DMS153 (cell line): ENCODE results near the gene LAMA2.

ENCODE experiments used
- DNase-seq: peaks from one replicate; lab custom pipeline; 2025; lab: John Stamatoyannopoulos, UW

The LAMA2 gene

DNA sequence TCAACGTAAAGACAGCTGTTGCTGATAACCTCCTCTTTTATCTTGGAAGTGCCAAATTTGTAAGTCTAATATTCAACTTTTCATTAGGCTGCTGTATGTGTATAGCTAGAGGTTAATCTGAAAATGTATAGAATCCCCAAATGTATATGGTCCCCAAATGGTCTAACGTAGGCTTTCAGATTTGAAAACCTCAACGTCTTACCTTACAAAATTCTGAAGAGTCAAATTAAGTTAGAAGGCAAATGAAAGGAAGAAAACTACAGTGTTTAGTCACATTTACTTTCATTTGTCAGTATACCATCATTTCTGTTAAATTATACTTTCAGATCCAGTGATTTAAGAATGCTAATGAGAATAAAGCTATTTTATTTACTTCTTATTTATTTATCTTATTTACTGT, 570.1 kb downstream of the LAMA2 start:
- no peak for DNase-seq

DNA sequence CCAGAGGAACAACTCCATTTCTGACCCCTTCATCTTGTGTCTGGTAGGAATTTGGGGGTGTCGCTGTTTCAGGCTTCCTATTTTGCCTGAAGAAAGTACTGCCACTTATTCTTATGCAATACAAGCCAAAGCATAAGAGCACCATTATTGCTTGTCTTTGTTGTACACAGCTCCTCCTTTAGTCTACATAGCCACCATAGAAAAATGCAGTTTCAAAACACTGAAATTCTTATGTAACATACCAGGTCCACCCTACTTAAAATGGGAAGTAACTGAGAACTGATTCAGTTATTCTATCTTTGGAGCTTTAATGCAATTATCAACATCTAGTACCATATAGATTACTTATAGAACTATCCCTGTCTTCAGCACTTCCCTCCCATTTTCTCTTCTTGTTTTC, 571.5 kb downstream of the LAMA2 start:
- DNase-seq: no peak

DNA sequence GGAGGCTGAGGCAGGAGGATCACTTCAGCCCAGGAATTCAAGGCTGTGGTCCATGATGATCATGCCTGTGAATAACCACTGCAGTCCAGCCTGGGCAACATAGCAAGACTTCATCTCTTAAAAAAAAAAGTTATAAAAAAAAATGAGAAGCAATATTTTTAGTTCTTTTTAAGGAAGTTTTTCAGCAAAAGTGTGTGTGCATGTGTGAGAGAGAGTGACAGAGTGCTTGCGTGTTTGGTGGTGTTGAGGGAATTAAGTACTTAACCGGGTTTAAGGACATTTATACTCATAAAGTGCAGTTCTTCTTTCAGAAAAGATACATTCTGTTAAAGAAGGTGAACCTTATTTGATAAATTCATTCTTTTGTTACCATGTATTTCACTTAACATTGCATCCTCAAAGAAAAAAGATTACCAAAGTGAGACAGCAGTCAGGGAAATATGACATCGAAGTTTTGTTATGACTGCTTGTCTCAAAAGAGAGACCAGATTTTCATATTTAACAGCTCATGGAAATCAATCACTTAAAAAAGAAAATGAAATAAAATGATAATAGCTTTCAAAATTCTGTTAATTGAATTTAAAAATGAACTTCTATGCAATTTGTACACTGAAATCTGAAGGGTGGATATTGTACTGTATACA, 572.3 kb downstream of the LAMA2 start:
- no peak for DNase-seq

DNA sequence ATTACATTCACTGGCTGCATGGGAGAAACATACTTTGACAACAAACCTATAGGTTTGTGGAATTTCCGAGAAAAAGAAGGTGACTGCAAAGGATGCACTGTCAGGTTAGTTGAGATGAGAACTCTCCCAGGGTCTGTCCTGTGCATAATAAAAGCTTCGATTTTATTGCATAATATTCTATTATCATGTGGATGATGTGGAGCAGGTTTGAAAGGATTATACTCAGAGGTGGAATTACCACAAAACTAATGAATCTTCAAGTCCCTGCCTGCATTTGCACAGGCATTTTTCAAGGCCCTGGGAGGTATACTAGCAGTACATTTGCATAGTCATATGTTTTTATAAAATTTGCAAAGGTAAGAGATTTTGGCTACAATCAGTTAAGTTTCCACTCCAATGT, 577.3 kb downstream of the LAMA2 start:
- no peak for DNase-seq

DNA sequence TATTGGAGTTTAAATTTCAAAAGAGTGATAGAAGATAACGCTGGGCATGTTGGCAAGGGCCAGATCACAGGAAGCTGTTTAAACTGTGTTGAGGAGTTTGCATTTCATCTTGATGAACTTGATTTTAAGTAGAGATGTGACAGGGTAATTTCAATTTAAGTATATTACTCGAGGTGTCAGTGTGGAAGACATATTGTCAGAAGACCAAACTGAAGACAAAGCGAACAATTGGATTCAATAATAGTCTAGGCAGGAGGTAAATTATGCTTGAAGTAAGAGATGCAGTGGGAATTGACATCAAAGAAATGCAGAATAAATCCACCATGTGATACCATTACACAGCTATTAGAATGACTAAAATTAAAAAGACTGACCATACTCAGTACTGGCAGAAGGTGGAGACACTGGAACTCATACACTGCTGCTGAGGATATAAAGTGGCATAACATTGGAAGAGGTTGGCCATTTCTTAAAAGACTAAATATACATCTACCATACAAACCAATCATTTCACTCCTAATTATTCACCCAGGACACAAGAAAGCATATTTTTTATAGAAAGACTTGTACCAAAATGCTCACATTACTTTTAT, 586.2 kb downstream of the LAMA2 start:
- DNase-seq: no peak

DNA sequence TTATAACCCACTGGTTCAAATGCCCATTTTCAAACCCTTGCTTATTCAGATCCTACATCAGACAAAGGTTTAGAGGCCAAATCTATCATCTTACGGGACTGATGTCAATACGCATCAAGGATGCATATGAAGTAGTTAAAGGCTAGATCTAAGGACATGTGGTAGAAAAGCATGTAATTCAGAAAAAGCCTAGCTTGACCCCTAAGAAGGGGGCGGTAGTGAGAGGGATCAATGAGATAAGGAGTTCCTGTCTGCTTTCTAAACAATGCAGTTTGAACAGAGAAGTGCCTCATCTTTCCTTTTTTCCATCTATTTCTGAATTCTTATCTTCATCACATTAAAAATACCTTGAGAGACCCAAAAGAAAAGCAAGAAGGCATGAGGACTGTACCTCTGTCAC, 589.3 kb downstream of the LAMA2 start:
- DNase-seq: no peak

DNA sequence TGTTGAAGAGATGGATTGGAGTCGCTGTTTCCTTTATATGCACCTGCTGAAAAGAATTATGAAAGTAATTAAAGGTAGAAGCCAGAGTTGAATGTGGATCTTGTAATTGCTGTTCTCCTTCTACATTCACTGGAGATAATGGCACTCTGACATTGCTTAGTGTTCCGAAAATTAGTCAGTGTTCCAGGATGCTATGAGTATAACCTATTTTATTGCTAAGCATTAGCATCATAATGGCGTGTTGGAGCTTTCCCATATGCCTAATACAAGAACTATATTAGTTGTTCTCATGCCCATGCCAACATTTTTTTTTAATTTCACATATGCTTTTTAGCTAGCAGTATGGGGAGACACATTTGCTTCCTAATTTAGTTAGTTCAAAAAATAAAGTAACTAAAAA, 590.6 kb downstream of the LAMA2 start:
- DNase-seq: no peak

DNA sequence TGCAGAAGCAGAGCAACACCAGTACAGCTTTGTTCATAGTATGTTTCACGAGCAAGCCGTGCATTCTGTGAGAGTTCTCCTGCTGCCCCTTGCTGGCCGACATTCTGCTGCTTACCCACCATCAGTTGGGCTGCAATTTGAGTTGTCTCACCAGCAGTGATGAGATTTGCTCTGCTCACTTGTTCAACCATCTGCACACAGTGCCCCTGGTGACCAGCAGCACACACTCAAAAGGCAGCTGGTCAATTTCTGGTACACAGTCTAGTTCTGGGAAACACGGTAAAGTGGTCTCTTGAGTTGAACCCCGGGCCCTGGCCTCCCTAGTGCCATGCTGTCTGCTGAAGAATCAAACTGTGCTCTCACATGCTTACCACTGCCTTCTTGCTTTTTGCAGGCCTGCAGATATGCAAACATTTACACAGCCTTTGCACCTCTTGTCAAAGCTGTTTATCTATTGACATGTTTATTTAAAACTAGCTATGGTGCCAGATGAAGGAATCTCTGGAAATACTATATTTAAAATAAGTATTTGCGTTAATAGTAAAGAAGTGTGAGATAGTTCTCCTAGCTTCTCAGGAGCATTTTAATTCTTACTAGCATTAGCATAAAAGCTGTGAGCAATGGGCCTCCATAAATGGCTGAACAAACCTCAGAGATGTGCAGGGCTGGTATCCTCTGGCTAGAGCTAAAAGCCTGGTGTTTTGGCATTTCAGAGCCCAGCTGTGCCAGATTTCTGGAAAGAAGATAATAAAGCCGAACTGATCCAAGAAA, 592.7 kb downstream of the LAMA2 start:
- no peak for DNase-seq

DNA sequence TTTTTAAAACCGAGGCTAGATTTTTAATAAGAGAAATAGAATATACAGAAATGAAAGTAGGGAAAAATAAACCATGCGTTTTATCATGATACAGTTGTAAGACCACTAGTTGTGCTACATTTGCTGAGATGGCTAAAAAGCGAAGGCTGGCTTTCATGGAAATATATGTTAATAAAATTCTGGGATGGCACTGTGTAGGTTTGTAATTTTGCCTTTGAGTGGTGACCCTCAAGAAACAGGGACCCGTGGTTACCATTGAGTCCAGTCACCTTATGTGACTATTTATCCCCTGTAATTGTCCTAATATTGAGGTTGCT, 593.3 kb downstream of the LAMA2 start:
- DNase-seq: no peak

DNA sequence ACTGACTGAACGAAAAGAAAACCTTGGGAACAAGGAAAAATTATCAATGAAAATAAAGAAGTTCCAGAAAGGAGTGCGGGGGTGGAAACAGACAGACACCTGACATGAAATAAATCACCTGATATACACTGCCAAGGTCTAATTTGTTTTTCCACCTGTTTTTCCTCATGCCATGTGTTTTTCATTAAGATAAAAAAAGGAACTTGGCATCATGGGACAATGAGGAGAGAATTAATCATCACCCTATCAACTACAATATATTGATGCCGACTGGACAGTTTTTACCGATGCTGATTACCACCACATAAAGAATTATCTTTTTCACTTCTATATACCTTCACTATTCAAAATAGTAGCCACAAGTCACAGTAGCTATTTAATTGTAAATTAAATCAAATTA, 593.9 kb downstream of the LAMA2 start:
- DNase-seq: no peak

DNA sequence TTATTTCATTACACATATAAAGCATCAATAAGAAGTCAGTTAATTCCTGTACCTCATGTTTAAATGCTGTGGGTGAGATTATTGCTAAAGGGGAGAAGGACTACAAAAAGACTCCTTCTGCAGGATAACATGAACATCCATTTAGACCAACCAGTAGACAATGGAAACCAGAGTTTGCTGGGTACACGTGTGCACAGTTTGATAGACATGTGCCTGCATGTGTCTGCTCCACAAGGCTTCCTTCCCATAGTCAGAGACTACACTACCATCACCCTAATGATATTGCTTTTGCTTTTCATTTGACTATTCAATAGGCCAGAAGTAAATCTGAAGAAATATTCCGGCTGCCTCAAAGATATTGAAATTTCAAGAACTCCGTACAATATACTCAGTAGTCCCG, 595.4 kb downstream of the LAMA2 start:
- no peak for DNase-seq

DNA sequence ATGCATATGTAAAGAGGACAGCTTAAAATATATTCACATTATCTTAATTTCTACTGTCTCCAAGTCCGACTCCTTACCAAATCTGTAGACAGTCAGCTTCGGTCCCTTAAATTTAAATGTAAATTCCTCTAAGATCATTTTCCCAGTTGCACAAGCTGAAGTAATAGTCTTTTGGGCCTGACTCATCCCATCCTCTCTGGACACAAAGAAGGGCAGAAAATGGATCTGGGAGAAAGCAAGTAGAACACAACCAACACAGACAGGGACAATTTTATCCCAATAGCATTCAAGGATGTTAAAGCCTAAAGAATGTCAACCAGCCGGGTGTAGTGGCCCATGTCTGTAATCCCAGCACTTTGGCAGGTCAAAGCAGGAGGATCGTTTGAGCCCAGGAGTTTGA, 598.8 kb downstream of the LAMA2 start:
- DNase-seq: no peak

DNA sequence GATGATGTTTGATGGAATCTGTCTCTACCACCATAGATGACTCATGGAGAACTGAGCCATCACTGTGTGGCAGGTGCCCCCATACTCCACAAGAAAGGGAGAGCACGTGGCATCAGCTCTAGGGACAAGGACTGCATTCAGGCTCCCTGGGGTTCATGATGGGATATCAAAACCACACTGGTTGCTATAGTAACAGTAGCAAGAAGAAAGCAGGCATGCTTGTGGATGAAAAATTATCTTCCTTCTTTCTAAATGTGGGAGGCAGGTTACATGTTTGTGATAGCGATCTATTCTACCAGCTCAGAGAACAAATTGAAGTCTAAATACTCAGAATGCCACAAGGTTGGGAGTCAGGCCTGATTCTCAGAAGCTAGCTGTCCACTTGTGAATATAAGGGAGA, 602.8 kb downstream of the LAMA2 start:
- no peak for DNase-seq

DNA sequence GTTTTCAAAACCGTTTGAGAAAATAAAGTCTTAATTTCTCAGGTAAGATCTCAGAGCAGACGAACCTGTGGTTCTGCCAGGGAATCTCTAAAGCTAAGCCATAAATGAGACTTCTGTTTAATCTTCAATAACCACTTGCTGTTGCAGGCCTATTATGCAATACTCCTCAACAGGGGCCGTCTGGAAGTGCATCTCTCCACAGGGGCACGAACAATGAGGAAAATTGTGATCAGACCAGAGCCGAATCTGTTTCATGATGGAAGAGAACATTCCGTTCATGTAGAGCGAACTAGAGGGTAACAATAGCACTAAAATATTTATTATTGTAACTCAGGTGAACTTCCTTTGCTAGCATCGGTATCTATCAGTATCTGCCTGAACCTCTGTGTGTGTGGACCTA, 603.4 kb downstream of the LAMA2 start:
- no peak for DNase-seq

DNA sequence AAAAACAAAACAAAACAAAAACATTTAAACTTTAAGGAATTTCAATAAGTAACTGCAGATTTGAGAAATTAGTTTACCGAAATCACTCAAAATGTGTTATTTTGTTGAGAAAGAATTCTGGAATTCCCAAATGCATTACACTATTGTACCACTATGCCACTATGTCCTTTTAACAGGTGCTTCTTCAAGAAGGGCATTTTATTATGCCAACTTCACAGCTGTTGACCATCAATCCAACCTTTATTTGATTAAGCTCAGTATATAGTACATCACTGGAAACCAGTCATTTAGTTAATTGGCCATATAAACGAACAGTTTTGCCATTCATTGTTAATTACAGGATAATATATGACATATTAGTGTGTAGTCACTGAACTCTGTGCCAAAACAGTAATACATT, 605.4 kb downstream of the LAMA2 start:
- DNase-seq: no peak

DNA sequence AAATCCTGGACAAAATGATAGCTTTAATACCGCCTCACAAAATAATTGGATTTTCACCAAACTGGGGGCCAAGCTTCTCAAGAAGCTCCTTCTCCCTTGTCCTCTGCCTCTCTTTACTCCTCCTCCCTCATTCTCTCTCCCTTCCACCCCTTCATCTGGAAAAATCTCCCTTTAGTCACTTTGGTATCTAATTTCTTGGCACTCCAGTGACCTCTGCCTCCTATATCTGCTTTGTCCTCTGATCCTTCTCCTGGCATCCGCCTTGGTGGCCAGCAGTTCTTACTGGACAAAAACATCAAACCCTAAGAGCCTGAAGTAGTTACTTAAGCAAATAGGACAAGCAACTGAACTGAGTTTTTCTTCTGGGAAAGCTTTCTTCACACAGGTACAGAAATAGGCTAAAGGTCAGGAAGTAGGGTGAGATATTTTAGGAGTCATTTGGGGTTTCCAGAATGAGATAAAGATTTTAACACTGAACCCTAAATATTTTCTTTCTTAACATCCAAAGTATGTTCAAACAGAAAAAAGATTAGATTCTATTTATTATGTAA, 606.4 kb downstream of the LAMA2 start:
- DNase-seq: no peak

DNA sequence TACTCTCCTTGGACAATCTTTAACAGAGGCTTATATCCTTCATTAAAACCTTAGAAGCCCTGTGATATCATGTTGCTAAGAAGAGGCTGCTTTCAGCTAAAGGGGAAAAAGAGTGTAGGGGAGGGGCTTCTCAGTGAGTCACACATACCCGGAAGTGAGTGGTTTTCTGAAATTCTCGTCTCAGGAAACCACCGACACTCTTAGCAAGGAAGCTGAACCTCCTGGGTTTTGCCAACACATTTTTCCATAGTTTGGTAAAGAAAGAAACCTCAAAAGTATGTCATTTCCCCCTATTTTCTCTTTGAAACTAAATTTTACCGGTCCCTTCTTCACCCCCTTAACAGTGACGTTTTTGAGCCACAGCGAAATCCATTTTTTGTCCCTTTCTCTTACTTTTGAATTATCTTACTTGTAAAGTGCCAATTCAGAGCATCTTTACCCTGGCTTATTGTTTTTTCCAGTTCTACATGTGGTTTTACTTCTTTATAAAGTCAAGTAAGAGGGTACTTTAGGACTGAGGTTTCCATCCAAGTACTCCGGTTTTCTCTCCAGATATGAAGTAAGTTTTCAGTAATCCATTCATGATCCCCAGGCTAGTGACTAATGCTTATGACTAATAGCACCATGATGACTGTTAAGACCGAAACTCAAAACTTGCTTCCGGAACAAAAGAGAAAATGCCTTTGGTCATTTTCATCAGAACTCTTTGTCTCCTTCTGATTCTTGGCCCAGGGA, 607.8 kb downstream of the LAMA2 start:
- no peak for DNase-seq

DNA sequence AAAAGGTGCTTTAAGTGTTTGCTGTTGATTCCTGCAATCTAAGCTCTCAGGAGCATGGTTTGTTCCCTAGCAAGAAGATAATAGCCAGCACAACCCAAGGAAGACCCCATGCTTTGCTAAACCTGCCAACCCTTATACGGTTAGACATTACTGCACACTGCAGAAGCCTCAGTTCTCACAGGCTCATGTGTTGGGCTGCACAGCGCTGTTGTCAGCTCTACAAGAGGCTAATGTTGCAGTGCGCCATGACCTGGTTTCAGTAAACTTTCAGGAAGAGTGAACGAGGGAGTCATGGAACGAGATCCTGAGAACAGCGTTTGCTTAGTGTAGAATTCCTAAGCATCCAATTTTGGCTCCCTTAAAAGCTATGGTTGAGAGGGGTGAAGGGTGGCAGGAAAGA, 608.5 kb downstream of the LAMA2 start:
- DNase-seq: no peak

DNA sequence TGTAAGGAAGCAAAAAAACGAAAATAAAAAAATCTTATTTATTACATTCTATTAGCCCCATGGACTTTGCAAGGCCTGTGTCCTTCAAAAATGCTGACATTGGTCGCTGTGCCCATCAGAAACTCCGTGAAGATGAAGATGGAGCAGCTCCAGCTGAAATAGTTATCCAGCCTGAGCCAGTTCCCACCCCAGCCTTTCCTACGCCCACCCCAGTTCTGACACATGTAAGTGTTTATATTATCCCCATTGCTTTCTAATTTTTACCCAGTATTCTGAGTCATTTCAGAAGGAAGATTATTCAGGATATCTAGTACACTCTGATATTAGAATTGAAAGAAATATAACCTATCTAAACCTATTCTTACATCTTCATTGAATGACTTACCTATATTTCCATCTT, 609.3 kb downstream of the LAMA2 start:
- DNase-seq: no peak

DNA sequence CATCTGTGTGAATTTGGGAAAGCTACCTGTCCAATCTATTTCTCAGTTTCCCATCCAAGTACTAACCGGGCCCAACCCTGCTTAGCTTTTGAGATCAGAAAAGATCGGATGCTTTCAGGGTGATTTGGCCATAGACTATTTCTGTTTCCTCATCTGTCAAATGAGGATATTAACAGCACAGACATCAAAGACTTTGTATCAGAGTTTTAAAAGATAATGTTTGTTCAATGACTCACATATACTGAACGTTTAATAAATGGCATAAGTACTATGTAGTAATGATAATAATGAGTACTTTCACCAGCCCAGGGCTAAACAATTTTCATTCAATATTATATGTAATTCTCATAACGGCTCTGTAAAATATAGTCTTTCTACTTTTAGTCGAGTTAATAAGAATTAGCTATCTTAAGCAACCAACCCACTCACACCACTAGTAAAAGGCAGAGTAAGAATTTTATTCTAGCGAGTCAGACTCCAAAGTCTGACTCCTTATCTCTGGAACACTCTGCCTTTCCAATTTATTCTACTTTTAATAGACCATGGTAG, 610.5 kb downstream of the LAMA2 start:
- DNase-seq: no peak

DNA sequence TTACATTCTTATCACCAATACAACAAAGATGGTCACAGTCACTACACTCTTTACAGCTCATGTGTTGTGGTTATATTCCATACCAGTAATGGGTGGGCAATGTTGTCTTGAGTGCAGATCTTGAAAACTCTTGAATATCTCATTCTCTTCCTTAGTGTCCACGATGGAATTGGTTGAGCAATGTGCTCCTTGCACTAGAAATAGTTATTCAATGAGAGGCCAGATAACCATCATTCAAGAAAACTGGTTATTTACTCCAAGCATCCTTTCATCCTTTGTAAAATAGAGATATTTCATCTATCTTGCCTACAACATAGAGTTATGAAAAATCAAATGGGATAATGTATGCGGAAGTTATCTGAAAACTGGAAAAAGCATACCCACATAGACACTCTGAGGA, 611.2 kb downstream of the LAMA2 start:
- no peak for DNase-seq

DNA sequence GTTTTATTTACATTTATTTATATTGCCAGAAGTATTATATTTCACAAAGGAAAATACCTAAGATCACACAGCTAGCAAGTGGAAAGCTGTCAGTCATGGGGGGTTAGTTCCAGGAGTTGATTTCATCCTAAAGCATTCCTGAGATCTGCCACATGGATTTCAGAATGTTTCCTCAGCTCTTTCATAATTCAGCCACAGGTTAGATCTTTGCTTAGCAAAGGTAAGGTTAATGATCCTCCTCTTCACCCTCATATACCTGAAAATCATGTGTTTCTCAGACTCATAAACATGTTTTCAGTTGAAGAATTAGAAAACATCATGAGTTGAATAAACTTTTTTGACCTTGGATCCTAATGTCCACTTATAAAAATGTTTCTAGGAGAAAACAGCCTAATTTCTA, 611.6 kb downstream of the LAMA2 start:
- no peak for DNase-seq

DNA sequence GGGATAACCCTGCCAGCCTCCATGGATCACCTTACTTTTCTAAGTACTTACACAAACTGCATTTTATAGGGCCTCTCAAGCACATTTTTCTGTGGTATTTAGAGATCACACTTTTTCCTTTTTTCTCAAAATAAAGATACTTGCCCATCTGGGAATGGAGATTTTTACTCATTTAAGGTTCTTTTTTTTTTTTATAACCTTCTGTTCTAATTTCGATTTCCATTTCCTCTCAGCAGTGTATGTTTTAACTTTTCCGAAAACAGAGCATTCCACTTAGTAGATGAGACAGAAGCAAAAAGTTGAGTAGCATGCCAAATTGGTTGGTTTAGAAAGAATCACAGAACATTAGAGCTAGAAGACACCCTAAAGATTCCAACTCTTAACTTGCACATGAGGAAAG, 612.7 kb downstream of the LAMA2 start:
- no peak for DNase-seq
